Caco-2 (cell line): Measurements from ENCODE around the gene AJAP1. TPM values are rescaled to one million over a fixed set of nuclear protein-coding genes. Genes with fewer than 3 reads are reported as not detected.

Experiments used
- BruUV-seq: library from RNA; stranded (reverse); fragments of 400-500 nt; replicated peaks from 2 replicates; lab custom pipeline; 2021; lab: Mats Ljungman, UMichigan
- CTCF ChIA-PET: fragments of 300-600 bp; sonication (Branson Sonifier 250); formaldehyde crosslinking; loops from one replicate; lab custom pipeline; 2022; ENCODE audit warnings: antibody characterized with exemption; lab: Charles Lee
- POLR2A ChIA-PET: fragments of 300-600 bp; sonication (Branson Sonifier 250); formaldehyde crosslinking; loops from one replicate; lab custom pipeline; 2022; ENCODE audit warnings: antibody characterized with exemption; lab: Charles Lee
- DNase-seq, 2 experiments: peaks; one replicate each; pipeline versions ENCODE4 v3.0.0 to v3.0.0-alpha.2; 2020 to 2022
- H3K27me3 ChIP-seq: replicated peaks from 2 replicates; pipeline ENCODE4 v1.6.0; 2011; ENCODE audit warnings: low read length; ENCODE audit not compliant: control insufficient read depth, insufficient read depth
- H3K36me3 ChIP-seq: 2 replicates; pipeline ENCODE4 v1.5.1; 2011; ENCODE audit warnings: low read length; ENCODE audit not compliant: control insufficient read depth, insufficient read depth
- H3K4me1 ChIP-seq: fragments of 250-450 bp; sonication (Bioruptor Pico); 2 replicates; pipeline ENCODE4 v1.5.1; 2020; ENCODE audit warnings: mild to moderate bottlenecking
- H3K4me3 ChIP-seq: 2 replicates; pipeline ENCODE4 v1.5.1; 2011; ENCODE audit warnings: low read depth, mild to moderate bottlenecking, control low read depth, low read length
- H3K9me3 ChIP-seq: fragments of 250-450 bp; sonication (Bioruptor Pico); 2 replicates; pipeline ENCODE4 v1.5.1; 2020; ENCODE audit warnings: mild to moderate bottlenecking, moderate library complexity
- H3K27ac Mint-ChIP-seq: one replicate; pipeline ENCODE4 v1.8.0; 2022; ENCODE audit warnings: mixed read lengths; ENCODE audit not compliant: unreplicated experiment
- H3K27me3 Mint-ChIP-seq: one replicate; pipeline ENCODE4 v1.8.0; 2022; ENCODE audit warnings: mixed read lengths; ENCODE audit not compliant: insufficient read depth, unreplicated experiment
- H3K36me3 Mint-ChIP-seq: one replicate; pipeline ENCODE4 v1.8.0; 2022; ENCODE audit warnings: mild to moderate bottlenecking, mixed read lengths; ENCODE audit not compliant: insufficient read depth, unreplicated experiment
- H3K4me1 Mint-ChIP-seq: one replicate; pipeline ENCODE4 v1.8.0; 2022; ENCODE audit warnings: low read depth, mixed read lengths; ENCODE audit not compliant: unreplicated experiment
- H3K4me3 Mint-ChIP-seq: one replicate; pipeline ENCODE4 v1.8.0; 2022; ENCODE audit warnings: mild to moderate bottlenecking, moderate library complexity, mixed read lengths; ENCODE audit not compliant: unreplicated experiment
- H3K9me3 Mint-ChIP-seq: one replicate; pipeline ENCODE4 v1.8.0; 2022; ENCODE audit warnings: mixed read lengths; ENCODE audit not compliant: unreplicated experiment
- CTCF ChIP-seq, 2 experiments: fragments of 200-600 bp in 1 of 2; IDR thresholded peaks; 1 replicate in 1 of 2; 2 replicates in 1 of 2; pipeline versions ENCODE4 v1.5.1 to v1.8.0; 2011 to 2022; ENCODE audit warnings: antibody characterized with exemption in 1 of 2, control low read depth in 1 of 2, inconsistent platforms in 1 of 2, low read depth in 1 of 2, low read length in 1 of 2, mild to moderate bottlenecking in 1 of 2, moderate library complexity in 1 of 2; ENCODE audit not compliant: insufficient read depth in 1 of 2, severe bottlenecking in 1 of 2, unreplicated experiment in 1 of 2
- intact Hi-C: fragments of 100-400 bp; cut with micrococcal nuclease; formaldehyde crosslinking; loops from one replicate; pipeline ENCODE4 v1.10.0; 2022; ENCODE audit not compliant: unreplicated experiment
- total RNA-seq: library from RNA; stranded (reverse); gene quantifications from 2 replicates; pipeline ENCODE4 v1.2.3, GENCODE V29; 2022

AJAP1 gene
- total RNA-seq, 1 experiment from 2014 or later, result not detected

GRCh38 chr1:4784761-4785160, 130.4 kb downstream of the AJAP1 start:
- ChIA-PET POLR2A (no interaction called here), CTCF (no interaction called here)
- no peak for DNase-seq
- H3K9me3 Mint-ChIP-seq, result no peaks in the 10 kb centered on the region
- Histone ChIP-seq H3K4me3 (no peak overlapping the region), H3K9me3 (no peaks in the 10 kb centered on the region), H3K27me3 (no peaks in the 10 kb centered on the region), H3K36me3 (no peaks in the 10 kb centered on the region), H3K4me1 (no peaks in the 10 kb centered on the region)
- H3K4me1 Mint-ChIP-seq, result no peaks in the 10 kb centered on the region
- H3K4me3 Mint-ChIP-seq, result no peak overlapping the region
- peaks cover 11% of the 10 kb centered on the region for H3K27me3 Mint-ChIP-seq
- TF ChIP-seq CTCF (IDR thresholded peaks at IDR 0.05; ENCODE audit: insufficient read depth in 1 of 2, low read depth in 1 of 2, low read length in 1 of 2, severe bottlenecking in 1 of 2, unreplicated experiment in 1 of 2), result no peak
- BruUV-seq, result no TSS peak
- no peak overlapping the region for H3K27ac Mint-ChIP-seq
- no peaks in the 10 kb centered on the region for H3K36me3 Mint-ChIP-seq
- intact Hi-C loops, result no loop called here

- Histone ChIP-seq H3K4me3 (no peak overlapping the region), H3K9me3 (no peaks in the 10 kb centered on the region), H3K27me3 (no peaks in the 10 kb centered on the region), H3K4me1 (no peaks in the 10 kb centered on the region), H3K36me3 (no peaks in the 10 kb centered on the region)
- intact Hi-C loops, result no loop called here
- POLR2A ChIA-PET, result no interaction called here
- TF ChIP-seq CTCF (IDR thresholded peaks at IDR 0.05; ENCODE audit: insufficient read depth in 1 of 2, low read depth in 1 of 2, low read length in 1 of 2, severe bottlenecking in 1 of 2, unreplicated experiment in 1 of 2), result no peak
- H3K27ac Mint-ChIP-seq, result no peak overlapping the region
- no peak overlapping the region for H3K4me3 Mint-ChIP-seq
- no peaks in the 10 kb centered on the region for H3K36me3 Mint-ChIP-seq
- CTCF ChIA-PET, result no interaction called here
- H3K4me1 Mint-ChIP-seq, result no peaks in the 10 kb centered on the region
- BruUV-seq, result no TSS peak
- H3K27me3 Mint-ChIP-seq, result peaks cover 9% of the 10 kb centered on the region
- no peak for DNase-seq
- no peaks in the 10 kb centered on the region for H3K9me3 Mint-ChIP-seq
Observed at GRCh38 chr1:4786055-4786454, 131.6 kb downstream of the AJAP1 start.

- H3K4me1 Mint-ChIP-seq, result no peaks in the 10 kb centered on the region
- POLR2A ChIA-PET, result no interaction called here
- Histone ChIP-seq H3K4me1 (no peaks in the 10 kb centered on the region), H3K9me3 (no peaks in the 10 kb centered on the region), H3K27me3 (no peaks in the 10 kb centered on the region), H3K4me3 (no peak overlapping the region), H3K36me3 (no peaks in the 10 kb centered on the region)
- no peak for DNase-seq
- no TSS peak for BruUV-seq
- intact Hi-C loops, result no loop called here
- H3K4me3 Mint-ChIP-seq, result no peak overlapping the region
- no peak overlapping the region for H3K27ac Mint-ChIP-seq
- CTCF ChIA-PET, result no interaction called here
- H3K9me3 Mint-ChIP-seq, result no peaks in the 10 kb centered on the region
- no peak for TF ChIP-seq CTCF (IDR thresholded peaks at IDR 0.05; ENCODE audit: insufficient read depth in 1 of 2, low read depth in 1 of 2, low read length in 1 of 2, severe bottlenecking in 1 of 2, unreplicated experiment in 1 of 2)
- peaks cover 9% of the 10 kb centered on the region for H3K27me3 Mint-ChIP-seq
- H3K36me3 Mint-ChIP-seq, result no peaks in the 10 kb centered on the region
Observed at GRCh38 chr1:4787551-4787950, 133.1 kb downstream of the AJAP1 start.
